K562 (cell line): Measurements from ENCODE around the gene SLC30A10. TPM values are rescaled to one million over a fixed set of nuclear protein-coding genes. Genes with fewer than 3 reads are reported as not detected.
"Not testable (repeated sequence)": the region's sequence is repeated elsewhere in the genome, so short reads cannot be mapped to it uniquely, and the experiment has no call there.

Experiments
- ATAC-seq: fragments of 200-7000 bp; cut with Tn5 transposase; 3 replicates; pipeline ENCODE4 v1.9.1; 2020; ENCODE audit warnings: moderate library complexity
- BruUV-seq: library from RNA; stranded (reverse); fragments of 400-500 nt; replicated peaks from 2 replicates; lab custom pipeline; 2021; lab: Mats Ljungman, UMichigan
- CTCF ChIA-PET: fragments of 300-600 bp; formaldehyde crosslinking; extraction: SDS; loops from one replicate; lab custom pipeline; 2021; ENCODE audit warnings: low intra/inter-chr PET ratio; lab: Yijun Ruan, JAX
- POLR2A ChIA-PET: fragments of 300-600, 350-650 bp; sonication (Branson Sonifier 250); formaldehyde crosslinking; extraction: SDS; loops from one replicate; lab custom pipeline; 2021; ENCODE audit warnings: antibody characterized with exemption, inconsistent platforms; lab: Yijun Ruan, JAX
- DNase-seq, 4 experiments: peaks; one replicate each; pipeline versions ENCODE4 v3.0.0 to v3.0.0-alpha.2; 2011 to 2018; ENCODE audit warnings: low spot score in 3 of 4, mixed read lengths in 3 of 4; ENCODE audit errors: extremely low read depth in 1 of 4
- FAIRE-seq: peaks from 2 replicates; lab custom pipeline; 2011; peaks lifted over from hg19 to GRCh38; lab: Jason Lieb, UNC
- H2AFZ ChIP-seq: 2 replicates; pipeline ENCODE4 v1.6.0; 2011; ENCODE audit warnings: low read depth, low read length, control low read depth, inconsistent platforms
- H3K27ac ChIP-seq: fragments of 200-600 bp; 3 replicates; pipeline ENCODE4 v1.8.0; 2011; ENCODE audit warnings: low read depth, mild to moderate bottlenecking, control low read depth, inconsistent platforms, low read length, moderate library complexity, mixed read lengths; ENCODE audit errors: extremely low read depth
- H3K27me3 ChIP-seq, 2 experiments: fragments of 300-600 bp in 1 of 2; 2 replicates in 1 of 2; 3 replicates in 1 of 2; pipeline versions ENCODE4 v1.6.0 to v1.8.0; 2011; ENCODE audit warnings: inconsistent platforms in 2 of 2, low read length in 2 of 2, mild to moderate bottlenecking in 1 of 2, mixed read lengths in 1 of 2, moderate library complexity in 1 of 2; ENCODE audit not compliant: control insufficient read depth in 2 of 2, insufficient read depth in 2 of 2
- H3K36me3 ChIP-seq: fragments of 300-600 bp; 3 replicates; pipeline ENCODE4 v1.8.0; 2011; ENCODE audit warnings: mild to moderate bottlenecking, low read length, inconsistent platforms; ENCODE audit not compliant: control insufficient read depth, insufficient read depth
- H3K4me1 ChIP-seq, 2 experiments: fragments of 200-600 bp in 1 of 2; replicated peaks in 1 of 2; 2 replicates in 1 of 2; 3 replicates in 1 of 2; pipeline versions ENCODE4 v1.5.1 to v1.8.0; 2011; ENCODE audit warnings: inconsistent platforms in 2 of 2, low read length in 2 of 2, mild to moderate bottlenecking in 1 of 2, mixed read lengths in 1 of 2, moderate library complexity in 1 of 2; ENCODE audit not compliant: control insufficient read depth in 2 of 2, insufficient read depth in 2 of 2
- H3K4me2 ChIP-seq: 2 replicates; pipeline ENCODE4 v1.6.1; 2011; ENCODE audit warnings: low read length, control low read depth, inconsistent platforms, mixed read lengths; ENCODE audit not compliant: insufficient read depth
- H3K4me3 ChIP-seq: fragments of 200-600 bp; sonication (generic), shearing (Covaris generic); 2 replicates; pipeline ENCODE4 v1.5.1; 2016; ENCODE audit warnings: control low read depth, inconsistent platforms
- H3K79me2 ChIP-seq: fragments of 200-600 bp; 3 replicates; pipeline ENCODE4 v1.8.0; 2011; ENCODE audit warnings: low read length, inconsistent platforms; ENCODE audit not compliant: control insufficient read depth, insufficient read depth
- H3K9ac ChIP-seq, 2 experiments: 2 replicates each; pipeline versions ENCODE4 v1.6.0 to v1.6.1; 2011; ENCODE audit warnings: low read depth in 2 of 2, low read length in 2 of 2, control low read depth in 1 of 2, inconsistent platforms in 1 of 2, mild to moderate bottlenecking in 1 of 2, mixed read lengths in 1 of 2; ENCODE audit not compliant: insufficient read depth in 1 of 2
- H3K9me1 ChIP-seq: one replicate; pipeline ENCODE4 v1.6.0; 2011; ENCODE audit warnings: inconsistent platforms, mild to moderate bottlenecking, low read length, moderate library complexity; ENCODE audit not compliant: control insufficient read depth, insufficient read depth
- H3K9me3 ChIP-seq: replicated peaks from 2 replicates; pipeline ENCODE4 v1.5.1; 2011; ENCODE audit warnings: low read depth, low read length, inconsistent platforms; ENCODE audit not compliant: control insufficient read depth, insufficient read depth
- H4K20me1 ChIP-seq: replicated peaks from 2 replicates; pipeline ENCODE4 v1.6.1; 2011; ENCODE audit warnings: low read length, inconsistent platforms, mixed read lengths; ENCODE audit not compliant: control insufficient read depth, insufficient read depth
- ASH1L ChIP-seq: fragments of 450-650 bp; IDR thresholded peaks from 2 replicates; pipeline ENCODE4 v1.6.1; 2018; ENCODE audit warnings: borderline replicate concordance, mild to moderate bottlenecking, low read depth; ENCODE audit not compliant: partially characterized antibody
- BCOR ChIP-seq: fragments of 450-650 bp; IDR thresholded peaks from 2 replicates; pipeline ENCODE4 v1.6.1; 2016
- BRD9 ChIP-seq: fragments of 450-650 bp; IDR thresholded peaks from 2 replicates; pipeline ENCODE4 v1.6.1; 2018; ENCODE audit warnings: low read depth; ENCODE audit not compliant: partially characterized antibody
- FOXA3 ChIP-seq, 2 experiments: fragments of 450-650 bp in 1 of 2; sonication (generic) in 1 of 2; formaldehyde crosslinking; IDR thresholded peaks in 1 of 2; conservative IDR thresholded peaks in 1 of 2; 2 replicates each; pipeline versions ENCODE4 v1.4.0 to v1.8.0; 2020 to 2022; ENCODE audit warnings: mild to moderate bottlenecking in 2 of 2, missing genetic modification reagents in 1 of 2
- LARP7 ChIP-seq: fragments of 450-650 bp; IDR thresholded peaks from 2 replicates; pipeline ENCODE4 v1.6.1; 2016
- MECOM ChIP-seq: fragments of 250-450 bp; sonication (Bioruptor Pico); IDR thresholded peaks from 2 replicates; pipeline ENCODE4 v1.8.0; 2022; ENCODE audit warnings: inconsistent platforms
- STAT6 ChIP-seq: sonication (generic); formaldehyde crosslinking; IDR thresholded peaks from 2 replicates; pipeline ENCODE4 v1.8.1; 2023; ENCODE audit warnings: mild to moderate bottlenecking, missing genetic modification reagents
- TCF15 ChIP-seq: fragments of 250-450 bp; sonication (Bioruptor Pico); IDR thresholded peaks from 2 replicates; pipeline ENCODE4 v1.8.0; 2022; ENCODE audit warnings: moderate library complexity, mild to moderate bottlenecking, inconsistent platforms
- ZNF407 ChIP-seq: fragments of 450-650 bp; IDR thresholded peaks from 2 replicates; pipeline ENCODE4 v1.6.1; 2016; ENCODE audit warnings: low read depth
- WGBS: fragments of 100-300 bp; shearing (Covaris generic); methylation state at CpG from one replicate; pipeline ENCODE4 v1.1.6; 2016; ENCODE audit warnings: low coverage, mixed read lengths; ENCODE audit not compliant: insufficient coverage; ENCODE audit errors: missing lambda C conversion rate; 5-methylcytosine and 5-hydroxymethylcytosine counted together
- in situ Hi-C: fragments of 300-500 bp; cut with MboI; formaldehyde crosslinking; loops from 4 replicates; pipeline ENCODE4 v1.15.0; 2018; ENCODE audit warnings: inconsistent platforms, mixed read lengths
- intact Hi-C: fragments of 100-400 bp; cut with micrococcal nuclease; formaldehyde crosslinking; loops from 2 replicates; pipeline ENCODE4 v1.14.2; 2022
- polyA plus RNA-seq, 8 experiments: library from polyadenylated mRNA; depleted of rRNA in 4 of 8; stranded (reverse) in 5 of 8; unstranded in 3 of 8; fragments of >200 nt; fragmentation: Nextera tagmentation in 2 of 8; fragmentation: Illumina TruSeq in 1 of 8; extraction: Ambion mirVana in 2 of 8; extraction: Trizol in 1 of 8; gene quantifications; 2 replicates each; pipeline versions ENCODE4 v1.2.1 to v1.2.3, GENCODE V29; 2011 to 2014; ENCODE audit warnings: inconsistent platforms in 1 of 8, missing spikeins in 1 of 8
- total RNA-seq, 7 experiments: library from RNA; depleted of rRNA in 6 of 7; stranded (reverse); fragments of >200 nt in 6 of 7; fragmentation: Illumina TruSeq in 2 of 7; extraction: Trizol in 2 of 7; gene quantifications; 2 replicates each; pipeline versions ENCODE4 v1.2.1 to v1.2.3, GENCODE V29; 2011 to 2021; ENCODE audit warnings: low replicate concordance in 1 of 7

SLC30A10 gene
- total and polyA plus RNA-seq, 9 of the 15 experiments (the other 6 are each of a cell fraction or from before 2014, with no cell fraction given), result 2.6 to 11.3 (median 7.1) TPM

GRCh38 chr1:219906565-219906923 lies 21.8 kb downstream of the SLC30A10 start:
- DNase-seq, H3K9me3 ChIP-seq, H3K79me2 ChIP-seq, H3K27me3 ChIP-seq, in situ Hi-C loops, CTCF ChIA-PET, H4K20me1 ChIP-seq, BruUV-seq, FAIRE-seq, H3K9me1 ChIP-seq, ATAC-seq, H3K36me3 ChIP-seq: not testable (repeated sequence)
- peak overlapping the region; percentile 3; the same call in 1 of the 2 replicates for H3K4me3 ChIP-seq
- H3K4me2 ChIP-seq, result peak overlapping the region; percentile 73
- peak overlapping the region; percentile 46 to 53; a peak in 3 of 4 replicates for H3K9ac ChIP-seq
- WGBS, result 3% methylated on average over 8 of the region's 8 CpGs
- POLR2A ChIA-PET, result interaction anchor here (2.5 kb wide), 1 partner anchor 26 kb away, joined by 8 read pairs; no protein-coding TSS in a partner anchor
- peak overlapping the region; percentile 79 for H3K27ac ChIP-seq
- peaks cover 46 to 83% of the 10 kb centered on the region in 2 experiments for H3K4me1 ChIP-seq
- intact Hi-C loops, result loop anchor here (1.0 to 2.0 kb wide), 4 partner anchors 20 to 138 kb away; no protein-coding TSS in a partner anchor
- peak overlapping the region; percentile 74 for H2AFZ ChIP-seq
- TF ChIP-seq FOXA3 (CRISPR knock-in tag; conservative IDR thresholded peaks at IDR 0.05 in 1 of 2, IDR thresholded peaks at IDR 0.05 in 1 of 2) (peak in 1 of 2 experiments; percentile 36; a peak in 1 of 4 replicates), ZNF407 (peak; percentile 45; the same call in 1 of the 2 replicates), LARP7 (peak; percentile 78), BCOR (peak; percentile 74), ASH1L (peak; percentile 23), MECOM (0 out of 2 replicates have a peak, but pooled peaks have one; percentile 3), BRD9 (peak; percentile 48), TCF15 (peak; percentile 74; the same call in 1 of the 2 replicates), STAT6 (CRISPR knock-in tag) (0 out of 2 replicates have a peak, but pooled peaks have one; percentile 24)
